Measurements from ENCODE around the gene PLD4. TPM values are rescaled to one million over a fixed set of nuclear protein-coding genes. Genes with fewer than 3 reads are reported as not detected.
"Not testable (repeated sequence)": the region's sequence is repeated elsewhere in the genome, so short reads cannot be mapped to it uniquely, and the experiment has no call there.

Gene PLD4, protein sequence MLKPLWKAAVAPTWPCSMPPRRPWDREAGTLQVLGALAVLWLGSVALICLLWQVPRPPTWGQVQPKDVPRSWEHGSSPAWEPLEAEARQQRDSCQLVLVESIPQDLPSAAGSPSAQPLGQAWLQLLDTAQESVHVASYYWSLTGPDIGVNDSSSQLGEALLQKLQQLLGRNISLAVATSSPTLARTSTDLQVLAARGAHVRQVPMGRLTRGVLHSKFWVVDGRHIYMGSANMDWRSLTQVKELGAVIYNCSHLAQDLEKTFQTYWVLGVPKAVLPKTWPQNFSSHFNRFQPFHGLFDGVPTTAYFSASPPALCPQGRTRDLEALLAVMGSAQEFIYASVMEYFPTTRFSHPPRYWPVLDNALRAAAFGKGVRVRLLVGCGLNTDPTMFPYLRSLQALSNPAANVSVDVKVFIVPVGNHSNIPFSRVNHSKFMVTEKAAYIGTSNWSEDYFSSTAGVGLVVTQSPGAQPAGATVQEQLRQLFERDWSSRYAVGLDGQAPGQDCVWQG
- polyA plus RNA-seq (ENCODE audit: insufficient read length in 4 of 4), result 1 to 10 TPM; 1.7 to 4.3 (median 3.6) TPM

GRCh38 chr14:104924421-104925213 lies at the start of gene PLD4:
TSS of gene PLD4 (plus strand) at chr14:104924879. CDS start at chr14:104927141, 2,262 bp downstream.
- no peak for DNase-seq (ENCODE audit: low read depth in 4 of 4, low spot score in 3 of 4)

DNA sequence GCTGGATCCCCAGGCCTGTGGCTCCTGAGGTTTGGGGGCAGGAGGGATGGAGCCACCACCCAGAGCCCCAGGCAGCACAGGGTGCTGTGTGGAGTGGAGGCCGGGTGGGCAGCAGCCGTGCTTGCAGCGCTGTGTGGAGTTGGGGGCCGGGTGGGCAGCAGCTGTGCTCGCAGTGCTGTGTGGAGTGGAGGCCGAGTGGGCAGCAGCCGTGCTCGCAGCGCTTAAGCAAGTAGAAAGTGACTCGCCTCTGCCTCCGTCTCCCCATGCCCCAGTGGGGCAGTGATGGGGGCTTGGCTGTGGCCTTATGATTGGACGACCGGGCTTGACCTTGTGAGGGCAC lies 49.3 kb upstream of the PLD4 start:
- DNase-seq (ENCODE audit: low read depth in 4 of 4, low spot score in 3 of 4), result no peak

DNA sequence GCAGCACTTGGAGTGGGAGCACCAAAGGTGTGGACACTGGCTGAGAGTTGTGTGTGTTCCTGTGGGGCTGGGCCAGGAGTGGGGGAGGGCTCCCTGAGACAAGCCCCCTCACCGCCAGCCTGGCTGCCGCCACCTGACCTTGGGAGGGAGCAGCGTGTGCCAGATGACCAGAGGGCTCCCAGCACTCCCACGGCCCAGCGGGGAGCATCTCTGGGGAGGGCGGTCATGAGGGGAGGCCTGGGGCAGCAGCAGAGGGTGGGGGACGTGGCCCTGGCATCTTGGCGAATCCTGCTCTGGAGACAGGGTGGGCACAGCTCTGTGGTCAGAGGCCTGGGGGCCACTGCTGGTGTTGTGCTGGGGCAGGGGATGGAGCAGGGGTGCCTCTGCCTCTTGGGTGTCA lies 48.9 kb upstream of the PLD4 start:
- no peak for DNase-seq (ENCODE audit: low read depth in 4 of 4, low spot score in 3 of 4)

DNA sequence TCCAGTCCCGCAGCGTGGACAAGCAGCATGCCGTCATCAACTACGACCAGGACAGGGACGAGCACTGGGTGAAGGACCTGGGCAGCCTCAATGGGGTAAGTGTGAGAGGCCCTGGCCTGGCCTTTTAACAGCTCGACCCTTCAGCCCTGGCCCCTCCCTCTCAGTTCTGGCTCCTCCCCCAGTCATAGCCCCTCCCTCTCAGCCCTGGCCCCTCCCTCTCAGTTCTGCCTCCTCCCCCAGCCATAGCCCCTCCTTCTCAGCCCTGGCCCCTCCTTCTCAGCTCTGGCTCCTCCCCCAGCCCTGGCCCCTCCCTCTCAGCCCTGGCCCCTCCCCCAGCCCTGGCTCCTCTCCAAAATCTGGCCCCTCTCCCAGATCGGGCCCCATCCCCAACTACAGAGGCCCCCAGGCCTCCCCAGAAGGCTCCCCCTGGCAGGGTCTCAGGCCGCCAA lies 48.4 kb upstream of the PLD4 start:
- DNase-seq (ENCODE audit: low read depth in 4 of 4, low spot score in 3 of 4), result no peak

DNA sequence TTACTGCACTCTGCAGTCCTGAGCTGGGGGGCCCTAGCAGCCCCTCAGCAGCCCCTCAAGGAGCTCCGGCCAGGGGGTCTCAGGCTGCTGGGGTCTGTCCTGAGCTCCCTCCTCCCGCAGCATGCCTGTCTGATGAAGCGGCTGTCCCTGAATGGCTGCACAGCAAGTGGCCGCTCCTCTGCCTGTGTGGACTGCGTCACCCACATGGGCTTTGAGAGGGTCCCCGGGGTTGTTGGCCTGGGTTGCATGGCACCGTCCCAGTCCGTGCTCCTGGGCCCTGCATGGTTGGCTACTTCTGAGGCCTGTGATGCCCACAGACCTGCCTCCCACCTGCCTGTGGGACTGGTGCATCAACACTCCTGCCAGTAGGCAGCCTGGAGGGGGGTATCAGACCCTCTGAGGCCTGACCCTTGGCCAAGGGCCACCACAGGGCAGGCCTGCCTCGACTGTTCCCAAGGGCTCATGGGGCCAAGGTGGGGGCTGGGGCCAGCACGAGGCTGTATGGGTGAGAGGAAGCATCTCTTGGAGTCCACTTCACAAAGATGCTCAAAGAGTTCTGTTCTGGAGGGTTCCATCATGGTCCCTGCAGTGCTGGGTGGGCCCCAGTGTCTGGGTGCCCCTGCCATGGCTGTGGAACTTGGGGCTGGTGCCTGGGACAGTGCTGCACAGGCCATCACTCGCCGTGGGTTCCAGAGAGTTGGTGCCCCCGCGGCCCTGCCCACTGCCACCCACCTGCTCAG lies 47.4 kb upstream of the PLD4 start:
- DNase-seq (ENCODE audit: low read depth in 4 of 4, low spot score in 3 of 4), result no peak

DNA sequence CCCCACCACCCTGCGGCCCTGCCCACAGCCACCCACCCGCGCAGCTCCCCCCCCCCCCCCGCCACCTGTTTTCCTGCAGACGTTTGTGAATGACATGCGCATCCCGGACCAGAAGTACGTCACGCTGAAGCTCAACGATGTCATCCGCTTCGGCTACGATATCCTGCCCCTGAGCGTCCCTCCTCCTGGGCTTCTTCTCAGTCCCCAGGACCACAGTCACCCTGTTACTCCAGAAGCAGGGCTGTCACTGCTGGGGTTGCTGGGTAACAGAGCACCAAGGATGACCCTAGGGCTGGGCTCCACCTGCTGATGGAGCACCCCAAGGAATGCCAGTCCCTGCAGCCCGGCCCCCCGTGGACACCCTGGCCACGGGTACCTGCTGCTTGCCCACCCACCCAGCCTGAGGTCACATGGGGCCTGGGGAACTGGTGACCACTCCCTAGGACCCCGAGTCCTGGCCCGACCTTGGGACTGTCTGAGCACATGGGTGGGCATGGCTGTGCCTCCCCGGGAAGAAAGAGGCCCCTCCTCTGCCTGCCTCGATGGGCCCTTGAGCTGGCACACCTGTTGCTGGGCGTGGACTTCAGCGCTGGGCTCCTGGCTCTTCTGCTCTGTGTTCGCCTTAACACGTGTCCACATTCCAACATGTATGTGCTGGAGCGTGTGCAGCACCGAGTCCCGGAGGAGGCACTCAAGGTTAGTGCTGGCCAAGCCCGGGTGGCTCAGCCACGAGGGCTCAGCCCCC lies 46.7 kb upstream of the PLD4 start:
- no peak for DNase-seq (ENCODE audit: low read depth in 4 of 4, low spot score in 3 of 4)

DNA sequence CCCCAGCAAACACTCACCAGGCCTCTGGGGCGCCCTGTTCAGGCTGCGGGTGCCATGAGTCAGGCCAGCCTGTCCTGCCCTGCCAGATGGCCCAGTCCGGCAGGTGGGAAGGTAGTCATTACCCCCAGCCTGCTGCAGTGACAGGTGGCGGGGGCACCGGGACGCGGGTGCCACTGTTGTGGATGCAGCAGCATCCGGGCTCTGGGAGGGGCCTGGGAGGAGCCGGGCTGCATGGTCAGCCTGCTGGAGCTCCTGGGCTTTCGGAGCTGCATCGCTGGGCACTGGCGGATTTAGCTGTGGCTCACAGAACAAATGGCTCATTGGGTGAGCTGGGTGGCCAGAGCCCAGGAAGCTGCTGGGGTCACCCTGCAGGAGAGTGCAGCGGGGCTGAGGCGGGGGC lies 46.1 kb upstream of the PLD4 start:
- no peak for DNase-seq (ENCODE audit: low read depth in 4 of 4, low spot score in 3 of 4)

GRCh38 chr14:104879201-104879982 lies 45.3 kb upstream of the PLD4 start:
- no peak for DNase-seq (ENCODE audit: low read depth in 4 of 4, low spot score in 3 of 4)

GRCh38 chr14:104879983-104880565 lies 44.6 kb upstream of the PLD4 start:
- DNase-seq (ENCODE audit: low read depth in 4 of 4, low spot score in 3 of 4), result no peak

GRCh38 chr14:104880584-104881210 lies 44.0 kb upstream of the PLD4 start:
- DNase-seq (ENCODE audit: low read depth in 4 of 4, low spot score in 3 of 4), result no peak

GRCh38 chr14:104881369-104881979 lies 43.2 kb upstream of the PLD4 start:
- DNase-seq (ENCODE audit: low read depth in 4 of 4, low spot score in 3 of 4), result no peak

- no peak for DNase-seq (ENCODE audit: low read depth in 4 of 4, low spot score in 3 of 4)
These were observed 42.2 kb upstream of the PLD4 start for GRCh38 chr14:104882325-104882973.

DNA sequence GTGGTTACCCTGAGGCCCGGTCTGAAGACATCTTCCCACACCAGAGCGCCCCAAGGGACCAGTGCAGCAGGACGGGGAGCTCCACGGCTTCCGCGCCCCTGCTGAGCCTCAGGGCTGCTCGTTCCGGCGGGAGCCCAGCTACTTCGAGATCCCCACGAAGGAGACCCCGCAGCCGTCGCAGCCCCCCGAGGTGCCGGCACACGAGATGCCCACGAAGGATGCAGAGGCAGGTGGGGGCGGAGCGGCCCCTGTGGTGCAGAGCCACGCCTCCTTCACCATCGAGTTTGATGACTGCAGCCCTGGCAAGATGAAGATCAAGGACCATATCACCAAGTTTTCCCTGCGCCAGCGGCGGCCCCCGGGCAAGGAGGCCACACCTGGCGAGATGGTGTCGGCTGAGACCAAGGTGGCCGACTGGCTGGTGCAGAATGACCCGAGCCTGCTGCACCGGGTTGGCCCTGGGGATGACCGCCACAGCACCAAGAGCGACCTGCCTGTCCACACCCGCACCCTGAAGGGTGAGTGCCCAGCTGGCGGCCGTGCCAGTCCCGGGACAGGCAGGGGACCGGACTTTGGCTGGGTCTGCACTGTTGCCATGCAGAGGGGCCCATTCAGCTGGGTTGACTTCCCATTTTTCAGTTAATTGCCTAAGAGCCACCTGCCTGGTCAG lies 41.6 kb upstream of the PLD4 start:
- no peak for DNase-seq (ENCODE audit: low read depth in 4 of 4, low spot score in 3 of 4)

GRCh38 chr14:104883681-104884361 lies 40.9 kb upstream of the PLD4 start:
- no peak for DNase-seq (ENCODE audit: low read depth in 4 of 4, low spot score in 3 of 4)

- DNase-seq (ENCODE audit: low read depth in 4 of 4, low spot score in 3 of 4), result not testable (repeated sequence)
These were observed 40.3 kb upstream of the PLD4 start for GRCh38 chr14:104884381-104884780.

Measured in right renal pelvis (tissue), 4 donors.